Caco-2 (cell line): ENCODE measurements around the gene TARP.

ENCODE experiments used
- BruUV-seq: library from RNA; stranded (reverse); fragments of 400-500 nt; replicated peaks from 2 replicates; lab custom pipeline; 2021; lab: Mats Ljungman, UMichigan
- CTCF ChIA-PET: fragments of 300-600 bp; sonication (Branson Sonifier 250); formaldehyde crosslinking; loops from one replicate; lab custom pipeline; 2022; ENCODE audit warnings: antibody characterized with exemption; lab: Charles Lee
- POLR2A ChIA-PET: fragments of 300-600 bp; sonication (Branson Sonifier 250); formaldehyde crosslinking; loops from one replicate; lab custom pipeline; 2022; ENCODE audit warnings: antibody characterized with exemption; lab: Charles Lee
- DNase-seq, 2 experiments: peaks; one replicate each; pipeline versions ENCODE4 v3.0.0 to v3.0.0-alpha.2; 2020 to 2022
- H3K27me3 ChIP-seq: replicated peaks from 2 replicates; pipeline ENCODE4 v1.6.0; 2011; ENCODE audit warnings: low read length; ENCODE audit not compliant: control insufficient read depth, insufficient read depth
- H3K36me3 ChIP-seq: 2 replicates; pipeline ENCODE4 v1.5.1; 2011; ENCODE audit warnings: low read length; ENCODE audit not compliant: control insufficient read depth, insufficient read depth
- H3K4me1 ChIP-seq: fragments of 250-450 bp; sonication (Bioruptor Pico); 2 replicates; pipeline ENCODE4 v1.5.1; 2020; ENCODE audit warnings: mild to moderate bottlenecking
- H3K4me3 ChIP-seq: 2 replicates; pipeline ENCODE4 v1.5.1; 2011; ENCODE audit warnings: low read depth, mild to moderate bottlenecking, control low read depth, low read length
- H3K9me3 ChIP-seq: fragments of 250-450 bp; sonication (Bioruptor Pico); 2 replicates; pipeline ENCODE4 v1.5.1; 2020; ENCODE audit warnings: mild to moderate bottlenecking, moderate library complexity
- H3K27ac Mint-ChIP-seq: one replicate; pipeline ENCODE4 v1.8.0; 2022; ENCODE audit warnings: mixed read lengths; ENCODE audit not compliant: unreplicated experiment
- H3K27me3 Mint-ChIP-seq: one replicate; pipeline ENCODE4 v1.8.0; 2022; ENCODE audit warnings: mixed read lengths; ENCODE audit not compliant: insufficient read depth, unreplicated experiment
- H3K36me3 Mint-ChIP-seq: one replicate; pipeline ENCODE4 v1.8.0; 2022; ENCODE audit warnings: mild to moderate bottlenecking, mixed read lengths; ENCODE audit not compliant: insufficient read depth, unreplicated experiment
- H3K4me1 Mint-ChIP-seq: one replicate; pipeline ENCODE4 v1.8.0; 2022; ENCODE audit warnings: low read depth, mixed read lengths; ENCODE audit not compliant: unreplicated experiment
- H3K4me3 Mint-ChIP-seq: one replicate; pipeline ENCODE4 v1.8.0; 2022; ENCODE audit warnings: mild to moderate bottlenecking, moderate library complexity, mixed read lengths; ENCODE audit not compliant: unreplicated experiment
- H3K9me3 Mint-ChIP-seq: one replicate; pipeline ENCODE4 v1.8.0; 2022; ENCODE audit warnings: mixed read lengths; ENCODE audit not compliant: unreplicated experiment
- CTCF ChIP-seq, 2 experiments: fragments of 200-600 bp in 1 of 2; IDR thresholded peaks; 1 replicate in 1 of 2; 2 replicates in 1 of 2; pipeline versions ENCODE4 v1.5.1 to v1.8.0; 2011 to 2022; ENCODE audit warnings: antibody characterized with exemption in 1 of 2, control low read depth in 1 of 2, inconsistent platforms in 1 of 2, low read depth in 1 of 2, low read length in 1 of 2, mild to moderate bottlenecking in 1 of 2, moderate library complexity in 1 of 2; ENCODE audit not compliant: insufficient read depth in 1 of 2, severe bottlenecking in 1 of 2, unreplicated experiment in 1 of 2
- intact Hi-C: fragments of 100-400 bp; cut with micrococcal nuclease; formaldehyde crosslinking; loops from one replicate; pipeline ENCODE4 v1.10.0; 2022; ENCODE audit not compliant: unreplicated experiment

The TARP gene

GRCh38 chr7:38223306-38223705, 50.1 kb downstream of the TARP start:
- CTCF ChIA-PET: no interaction called here
- H3K36me3 ChIP-seq: no peaks in the 10 kb centered on the region; the same call in 1 of the 2 replicates

GRCh38 chr7:38222481-38223096, 50.8 kb downstream of the TARP start:
- H3K4me1 ChIP-seq: no peaks in the 10 kb centered on the region
- H3K36me3 ChIP-seq: no peaks in the 10 kb centered on the region; the same call in 1 of the 2 replicates
- H3K9me3 ChIP-seq: no peaks in the 10 kb centered on the region
- Mint-ChIP-seq H3K27me3 (no peaks in the 10 kb centered on the region), H3K36me3 (peaks cover 17% of the 10 kb centered on the region), H3K4me1 (no peaks in the 10 kb centered on the region), H3K9me3 (no peaks in the 10 kb centered on the region), H3K4me3 (no peak overlapping the region), H3K27ac (no peak overlapping the region)
- intact Hi-C loops: loop anchor here (1.0 to 5.0 kb wide), 5 partner anchors 44 to 320 kb away; partner anchors contain the start of genes SFRP4 and STARD3NL
- DNase-seq: peak in 1 of 2 experiments; percentile 61
- ChIA-PET CTCF (interaction anchor here (0.6 to 1.0 kb wide), 4 partner anchors 96 to 145 kb away, joined by 3 to 4 read pairs (median 3); no protein-coding TSS in a partner anchor), POLR2A (no interaction called here)
- TF ChIP-seq CTCF (IDR thresholded peaks at IDR 0.05; ENCODE audit: insufficient read depth in 1 of 2, low read depth in 1 of 2, low read length in 1 of 2, severe bottlenecking in 1 of 2, unreplicated experiment in 1 of 2): peak; percentile 85 to 87
- H3K27me3 ChIP-seq: no peaks in the 10 kb centered on the region
- BruUV-seq: no TSS peak
- H3K4me3 ChIP-seq: no peak overlapping the region

More at GRCh38 chr7:38223306-38223705, 50.1 kb downstream of the TARP start:
- no peak for DNase-seq
- POLR2A ChIA-PET: no interaction called here
- Mint-ChIP-seq H3K9me3 (no peaks in the 10 kb centered on the region), H3K4me1 (no peaks in the 10 kb centered on the region), H3K27me3 (no peaks in the 10 kb centered on the region), H3K27ac (no peak overlapping the region), H3K4me3 (no peak overlapping the region), H3K36me3 (peaks cover 17% of the 10 kb centered on the region)
- TF ChIP-seq CTCF (IDR thresholded peaks at IDR 0.05; ENCODE audit: insufficient read depth in 1 of 2, low read depth in 1 of 2, low read length in 1 of 2, severe bottlenecking in 1 of 2, unreplicated experiment in 1 of 2): no peak
- Histone ChIP-seq H3K9me3 (no peaks in the 10 kb centered on the region), H3K27me3 (no peaks in the 10 kb centered on the region), H3K4me1 (no peaks in the 10 kb centered on the region), H3K4me3 (no peak overlapping the region)
- intact Hi-C loops: loop anchor here (5.0 kb wide), 2 partner anchors 306 to 321 kb away; partner anchors contain the start of gene SFRP4
- BruUV-seq: no TSS peak

- Mint-ChIP-seq H3K9me3 (no peaks in the 10 kb centered on the region), H3K27me3 (no peaks in the 10 kb centered on the region), H3K4me1 (no peaks in the 10 kb centered on the region), H3K36me3 (peaks cover 7% of the 10 kb centered on the region), H3K27ac (no peak overlapping the region), H3K4me3 (no peak overlapping the region)
- H3K4me3 ChIP-seq: no peak overlapping the region
- intact Hi-C loops: loop anchor here (5.0 kb wide), 2 partner anchors 303 to 318 kb away; partner anchors contain the start of gene SFRP4
- H3K27me3 ChIP-seq: no peaks in the 10 kb centered on the region
- ChIA-PET CTCF (interaction anchor here (0.6 kb wide), 1 partner anchor 52 kb away, joined by 3 read pairs; no protein-coding TSS in a partner anchor), POLR2A (no interaction called here)
- H3K9me3 ChIP-seq: no peaks in the 10 kb centered on the region
- no peak for TF ChIP-seq CTCF (IDR thresholded peaks at IDR 0.05; ENCODE audit: insufficient read depth in 1 of 2, low read depth in 1 of 2, low read length in 1 of 2, severe bottlenecking in 1 of 2, unreplicated experiment in 1 of 2)
- DNase-seq: no peak
- no TSS peak for BruUV-seq
- H3K36me3 ChIP-seq: no peaks in the 10 kb centered on the region; the same call in 1 of the 2 replicates
- H3K4me1 ChIP-seq: no peaks in the 10 kb centered on the region
Observed at GRCh38 chr7:38220452-38220851, 53.0 kb downstream of the TARP start.
